HEK293T (cell line): ENCODE measurements around the gene TRERF1.

Experiments used
- CTCF ChIA-PET: fragments of 350-600 bp; formaldehyde crosslinking; extraction: SDS; loops from one replicate; lab custom pipeline; 2021; ENCODE audit warnings: antibody characterized with exemption, inconsistent platforms; lab: Yijun Ruan, JAX
- POLR2A ChIA-PET: fragments of 350-600 bp; formaldehyde crosslinking; extraction: SDS; loops from one replicate; lab custom pipeline; 2020; ENCODE audit warnings: antibody characterized with exemption, inconsistent platforms; lab: Yijun Ruan, JAX
- DNase-seq: peaks from one replicate; pipeline ENCODE4 v3.0.0; 2012; ENCODE audit warnings: mixed read lengths; ENCODE audit errors: extremely low spot score
- ARNT ChIP-seq: fragments of 450-650 bp; IDR thresholded peaks from 2 replicates; pipeline ENCODE4 v1.6.1; 2017; ENCODE audit warnings: mild to moderate bottlenecking
- BHLHE40 ChIP-seq: fragments of 450-650 bp; IDR thresholded peaks from 2 replicates; pipeline ENCODE4 v1.6.1; 2016; ENCODE audit warnings: mild to moderate bottlenecking, moderate library complexity, borderline replicate concordance
- CTBP1 ChIP-seq: fragments of 450-650 bp; IDR thresholded peaks from 2 replicates; pipeline ENCODE4 v1.6.1; 2016; ENCODE audit warnings: borderline replicate concordance
- ELF4 ChIP-seq: fragments of 450-650 bp; IDR thresholded peaks from 2 replicates; pipeline ENCODE4 v1.6.1; 2017; ENCODE audit warnings: antibody characterized with exemption
- FOXA1 ChIP-seq: fragments of 450-650 bp; IDR thresholded peaks from 2 replicates; pipeline ENCODE4 v1.6.1; 2016; ENCODE audit warnings: mild to moderate bottlenecking
- FOXK2 ChIP-seq: fragments of 450-650 bp; IDR thresholded peaks from 2 replicates; pipeline ENCODE4 v1.6.1; 2016; ENCODE audit warnings: mild to moderate bottlenecking
- FOXM1 ChIP-seq: fragments of 450-650 bp; IDR thresholded peaks from 2 replicates; pipeline ENCODE4 v1.6.1; 2017; ENCODE audit warnings: mild to moderate bottlenecking, borderline replicate concordance
- HDGF ChIP-seq: fragments of 450-650 bp; IDR thresholded peaks from 2 replicates; pipeline ENCODE4 v1.6.1; 2017; ENCODE audit warnings: antibody characterized with exemption, borderline replicate concordance
- L3MBTL2 ChIP-seq: fragments of 450-650 bp; conservative IDR thresholded peaks from 2 replicates; pipeline ENCODE4 v1.6.1; 2016; ENCODE audit warnings: mild to moderate bottlenecking
- LEF1 ChIP-seq: fragments of 450-650 bp; IDR thresholded peaks from 2 replicates; pipeline ENCODE4 v1.6.1; 2017; ENCODE audit warnings: mild to moderate bottlenecking, borderline replicate concordance
- NFRKB ChIP-seq: fragments of 450-650 bp; IDR thresholded peaks from 2 replicates; pipeline ENCODE4 v1.6.1; 2016; ENCODE audit warnings: mild to moderate bottlenecking, moderate library complexity
- PKNOX1 ChIP-seq: fragments of 450-650 bp; IDR thresholded peaks from 2 replicates; pipeline ENCODE4 v1.6.1; 2016
- SP1 ChIP-seq: fragments of 450-650 bp; IDR thresholded peaks from 2 replicates; pipeline ENCODE4 v1.6.1; 2017
- SUZ12 ChIP-seq: fragments of 450-650 bp; IDR thresholded peaks from 2 replicates; pipeline ENCODE4 v1.6.1; 2016; ENCODE audit warnings: mild to moderate bottlenecking
- TARDBP ChIP-seq: fragments of 450-650 bp; IDR thresholded peaks from 2 replicates; pipeline ENCODE4 v1.6.1; 2016
- ZNF384 ChIP-seq: fragments of 450-650 bp; IDR thresholded peaks from 2 replicates; pipeline ENCODE4 v1.6.1; 2016

The TRERF1 gene

GRCh38 chr6:42271834-42272805, 179.6 kb downstream of the TRERF1 start:
- CTCF ChIA-PET = interaction anchor here (0.8 kb wide), 1 partner anchor 12 kb away, joined by 3 read pairs; no protein-coding TSS in a partner anchor
- DNase-seq = no peak
- POLR2A ChIA-PET = interaction anchor here (0.9 kb wide), 1 partner anchor 11 kb away, joined by 3 read pairs; no protein-coding TSS in a partner anchor
- TF ChIP-seq FOXK2 = no peak
- no peak for TF ChIP-seq HDGF
- no peak for TF ChIP-seq LEF1
- TF ChIP-seq TARDBP = no peak
- no peak for TF ChIP-seq PKNOX1
- TF ChIP-seq SP1 = no peak
- no peak for TF ChIP-seq ELF4
- TF ChIP-seq NFRKB = no peak
- no peak for TF ChIP-seq CTBP1
- no peak for TF ChIP-seq BHLHE40
- TF ChIP-seq ZNF384 = no peak
- TF ChIP-seq ARNT = no peak
- no peak for TF ChIP-seq FOXM1
- TF ChIP-seq L3MBTL2 = no peak
- no peak for TF ChIP-seq SUZ12

- TF ChIP-seq BHLHE40 (no peak), SP1 (no peak), TARDBP (no peak), ELF4 (no peak), L3MBTL2 (no peak), FOXA1 (no peak), FOXK2 (no peak), HDGF (no peak), ARNT (no peak), CTBP1 (no peak), SUZ12 (no peak), FOXM1 (no peak), ZNF384 (no peak), LEF1 (no peak), PKNOX1 (no peak), NFRKB (no peak)
- ChIA-PET CTCF (no interaction called here), POLR2A (no interaction called here)
- DNase-seq = no peak
Measured at GRCh38 chr6:42269974-42270510, 181.7 kb downstream of the TRERF1 start.

DNA sequence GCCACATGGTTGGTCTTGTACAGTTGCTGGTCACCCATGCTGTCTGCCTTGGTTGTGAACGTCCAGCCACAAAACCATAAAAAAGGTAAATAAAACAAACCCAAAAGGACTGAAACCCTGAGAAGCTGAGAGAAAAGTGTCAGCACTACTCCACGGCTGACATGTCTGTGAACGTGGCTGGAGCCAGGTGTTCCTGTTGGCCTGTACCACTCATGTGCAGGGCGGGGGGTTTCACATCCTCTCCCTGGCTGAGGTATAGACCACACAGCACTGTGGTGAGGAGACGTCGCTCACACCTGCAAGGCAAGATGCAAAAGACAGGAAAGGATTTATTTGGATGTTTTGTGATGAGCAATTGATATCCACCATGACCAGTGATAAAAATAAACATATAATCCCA, 182.2 kb downstream of the TRERF1 start:
- DNase-seq = no peak
- POLR2A ChIA-PET = no interaction called here
- TF ChIP-seq LEF1 (no peak), HDGF (no peak), TARDBP (no peak), PKNOX1 (no peak), ARNT (no peak), SUZ12 (no peak), NFRKB (no peak), FOXA1 (no peak), CTBP1 (no peak), ELF4 (no peak)
- CTCF ChIA-PET = no interaction called here

- TF ChIP-seq CTBP1 (no peak), L3MBTL2 (no peak), ELF4 (no peak), PKNOX1 (no peak), ARNT (no peak)
- DNase-seq = no peak
- CTCF ChIA-PET = no interaction called here
- POLR2A ChIA-PET = no interaction called here
Measured at GRCh38 chr6:42268835-42269204, 182.9 kb downstream of the TRERF1 start.

DNA sequence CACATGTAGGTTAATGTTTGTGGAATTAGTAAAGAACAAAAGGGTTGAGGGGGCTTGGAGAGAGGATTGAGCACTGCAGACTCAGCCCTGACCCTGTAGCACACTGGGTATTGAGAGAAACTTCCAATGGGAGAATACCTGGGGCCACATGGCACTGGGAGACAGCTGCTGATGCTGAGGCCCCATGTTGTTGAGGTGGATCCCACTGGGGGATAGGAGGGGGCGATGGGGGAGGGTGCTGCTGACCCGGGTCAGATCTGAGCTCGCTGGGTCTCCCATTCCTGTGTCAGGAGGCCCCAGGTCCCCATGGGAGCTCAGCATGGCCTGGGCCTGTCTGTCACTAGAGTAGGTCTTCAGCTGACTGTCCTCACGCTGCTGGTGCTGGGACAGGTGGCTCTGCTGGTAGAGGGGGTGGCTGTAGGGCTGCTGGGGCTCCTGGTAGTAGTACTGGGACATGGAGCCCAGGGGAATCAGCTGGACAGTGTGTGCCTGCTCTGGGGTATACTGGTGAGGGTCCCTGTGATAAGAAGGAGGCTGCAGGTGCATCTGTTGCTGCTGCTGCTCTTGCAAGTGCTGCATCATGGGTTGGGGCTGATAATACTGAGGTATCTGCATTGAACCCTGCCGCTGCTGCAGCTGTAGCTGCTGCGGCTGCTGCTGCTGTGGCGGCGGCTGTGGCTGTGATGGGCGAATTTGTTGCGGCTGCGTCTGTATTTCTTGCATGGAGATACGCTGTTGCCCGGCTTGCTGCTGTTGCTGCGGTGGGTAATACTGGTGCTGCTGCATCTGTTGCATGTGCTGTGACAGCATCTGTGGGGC, 183.5 kb downstream of the TRERF1 start:
- no peak for TF ChIP-seq ARNT
- TF ChIP-seq BHLHE40 = no peak
- TF ChIP-seq L3MBTL2 = no peak
- TF ChIP-seq LEF1 = no peak
- TF ChIP-seq HDGF = no peak
- no peak for TF ChIP-seq SP1
- no peak for TF ChIP-seq NFRKB
- no peak for TF ChIP-seq TARDBP
- TF ChIP-seq ZNF384 = no peak
- no peak for TF ChIP-seq PKNOX1
- DNase-seq = no peak
- POLR2A ChIA-PET = no interaction called here
- CTCF ChIA-PET = no interaction called here
